Esophagus squamous epithelium (tissue), 5 donors: ENCODE measurements around the gene LHPP. TPM values are rescaled to one million over a fixed set of nuclear protein-coding genes. Genes with fewer than 3 reads are reported as not detected.
A peak's percentile ranks its signal among the peaks of the same experiment; 100 is the strongest.

ENCODE experiments used
- DNase-seq: peaks from one replicate; lab custom pipeline; 2025; lab: John Stamatoyannopoulos, UW
- H3K27ac ChIP-seq, 4 donors: fragments of 200-600 bp; sonication (generic); one replicate each; pipeline ENCODE4 v1.5.1; 2016 to 2019; ENCODE audit warnings: mild to moderate bottlenecking in 1 of 4
- H3K27me3 ChIP-seq, 4 donors: fragments of 200-600 bp; sonication (generic); 1 replicate in 3 of 4; 2 replicates in 1 of 4; pipeline versions ENCODE4 v1.5.1 to v1.6.0; 2017 to 2021; ENCODE audit warnings: antibody characterized with exemption in 1 of 4
- H3K36me3 ChIP-seq, 3 donors: fragments of 200-600 bp; sonication (generic); one replicate each; pipeline ENCODE4 v1.5.1; 2016 to 2019
- H3K4me1 ChIP-seq, 3 donors: fragments of 200-600 bp; sonication (generic); one replicate each; pipeline ENCODE4 v1.5.1; 2017 to 2019
- H3K4me3 ChIP-seq, 4 donors: fragments of 200-600 bp; sonication (generic); 1 replicate in 3 of 4; 2 replicates in 1 of 4; pipeline ENCODE4 v1.5.1; 2016 to 2019; ENCODE audit warnings: mild to moderate bottlenecking in 2 of 4, moderate library complexity in 1 of 4
- H3K9me3 ChIP-seq, 3 donors: fragments of 200-600 bp; sonication (generic); one replicate each; pipeline ENCODE4 v1.5.1; 2016 to 2019
- CTCF ChIP-seq, 6 experiments: fragments of 450-650 bp in 4 of 6; fragments of 200-600 bp in 2 of 6; sonication (generic) in 2 of 6; IDR thresholded peaks; one replicate each; pipeline ENCODE4 v1.5.1; 2016 to 2019; ENCODE audit warnings: antibody characterized with exemption in 6 of 6, mild to moderate bottlenecking in 4 of 6, moderate library complexity in 4 of 6
- POLR2A ChIP-seq, 4 donors: fragments of 450-650 bp; IDR thresholded peaks; one replicate each; pipeline ENCODE4 v1.6.1; 2017; ENCODE audit warnings: antibody characterized with exemption in 4 of 4, mild to moderate bottlenecking in 4 of 4, moderate library complexity in 3 of 4
- WGBS, 2 donors: methylation state at CpG; one replicate each; pipeline ENCODE4 v1.1.5; 2018; 5-methylcytosine and 5-hydroxymethylcytosine counted together
- intact Hi-C: fragments of 100-400 bp; cut with DNase I; formaldehyde crosslinking; loops from one replicate; pipeline ENCODE4 v1.15.0; 2022
- total RNA-seq, 4 donors: library from RNA; depleted of rRNA; stranded (reverse); fragments of >200 nt; gene quantifications; one replicate each; pipeline ENCODE4 v1.1.0, GENCODE V29; 2016
- donor health status: DM: yes; HTN: yes; CAD: no.

Gene LHPP
- total RNA-seq, 4 donors from 2014 or later: 13.9 to 41.1 (median 24.3) TPM

GRCh38 chr10:124525751-124526600, 64.4 kb downstream of the LHPP start:
- TF ChIP-seq CTCF (IDR thresholded peaks at IDR 0.05) (no peak), POLR2A (IDR thresholded peaks at IDR 0.05) (no peak)
- Histone ChIP-seq H3K27ac (peak overlapping the region in 1 of 4 donors; percentile 4), H3K27me3 (no peaks in the 10 kb centered on the region), H3K4me3 (no peak overlapping the region), H3K36me3 (no peaks in the 10 kb centered on the region), H3K4me1 (peaks cover 18 to 48% (median 25%) of the 10 kb centered on the region in 3 donors), H3K9me3 (no peaks in the 10 kb centered on the region)
- 89 to 91% methylated on average over 7 to 8 of the region's 20 CpGs for WGBS, 2 donors
- intact Hi-C loops: no loop called here
- no peak for DNase-seq

GRCh38 chr10:124526621-124527267, 65.1 kb downstream of the LHPP start:
- H3K4me1 ChIP-seq: peaks cover 18 to 48% (median 25%) of the 10 kb centered on the region in 3 donors
- no peaks in the 10 kb centered on the region for H3K36me3 ChIP-seq
- TF ChIP-seq CTCF (IDR thresholded peaks at IDR 0.05): no peak
- no peak overlapping the region for H3K4me3 ChIP-seq
- H3K27ac ChIP-seq: no peak overlapping the region
- 75 to 76% methylated on average over 5 to 9 of the region's 17 CpGs for WGBS, 2 donors
- H3K27me3 ChIP-seq: no peaks in the 10 kb centered on the region
- DNase-seq: no peak
- intact Hi-C loops: no loop called here
- no peaks in the 10 kb centered on the region for H3K9me3 ChIP-seq

- Histone ChIP-seq H3K4me3 (no peak overlapping the region), H3K27me3 (no peaks in the 10 kb centered on the region), H3K9me3 (no peaks in the 10 kb centered on the region), H3K4me1 (peaks cover 12 to 37% (median 21%) of the 10 kb centered on the region in 3 donors), H3K27ac (no peak overlapping the region), H3K36me3 (no peaks in the 10 kb centered on the region)
- TF ChIP-seq POLR2A (IDR thresholded peaks at IDR 0.05) (no peak), CTCF (IDR thresholded peaks at IDR 0.05) (no peak)
- intact Hi-C loops: no loop called here
- 88 to 89% methylated on average over 8 of the region's 11 CpGs for WGBS, 2 donors
- DNase-seq: no peak
Observed at GRCh38 chr10:124527874-124528395, 66.3 kb downstream of the LHPP start.

GRCh38 chr10:124529661-124530214, 68.1 kb downstream of the LHPP start:
- intact Hi-C loops: loop anchor here (5.0 to 10.0 kb wide), 2 partner anchors 218 to 295 kb away; no protein-coding TSS in a partner anchor
- H3K4me3 ChIP-seq: no peak overlapping the region
- H3K36me3 ChIP-seq: no peaks in the 10 kb centered on the region
- H3K9me3 ChIP-seq: no peaks in the 10 kb centered on the region
- H3K4me1 ChIP-seq: peaks cover 4 to 19% (median 7%) of the 10 kb centered on the region in 3 donors
- no peak for DNase-seq
- WGBS, 2 donors: 29% methylated on average over 9 of the region's 17 CpGs; no CpG with 5 or more reads in 1 of the 2 donors
- no peak overlapping the region for H3K27ac ChIP-seq
- no peaks in the 10 kb centered on the region for H3K27me3 ChIP-seq
- no peak for TF ChIP-seq POLR2A (IDR thresholded peaks at IDR 0.05)
- no peak for TF ChIP-seq CTCF (IDR thresholded peaks at IDR 0.05)
